Nephron (organoid): ENCODE measurements around the gene TPR.
"Not testable (repeated sequence)": the region's sequence is repeated elsewhere in the genome, so short reads cannot be mapped to it uniquely, and the experiment has no call there.

Source experiments
- H3K27ac Mint-ChIP-seq, 3 experiments: 2 replicates each; pipeline ENCODE4 v1.8.0; 2020; ENCODE audit warnings: mixed read lengths in 3 of 3, mild to moderate bottlenecking in 2 of 3, moderate library complexity in 1 of 3
- H3K27me3 Mint-ChIP-seq: 2 replicates; pipeline ENCODE4 v1.8.0; 2021; ENCODE audit warnings: low read depth, mild to moderate bottlenecking, moderate library complexity, mixed read lengths
- H3K36me3 Mint-ChIP-seq: 2 replicates; pipeline ENCODE4 v1.8.0; 2020; ENCODE audit warnings: low read depth, mixed read lengths
- H3K4me1 Mint-ChIP-seq: 2 replicates; pipeline ENCODE4 v1.8.0; 2020; ENCODE audit warnings: mixed read lengths
- H3K4me3 Mint-ChIP-seq, 3 experiments: 2 replicates each; pipeline ENCODE4 v1.8.0; 2020; ENCODE audit warnings: mild to moderate bottlenecking in 3 of 3, mixed read lengths in 3 of 3, moderate library complexity in 2 of 3
- H3K9me3 Mint-ChIP-seq: 2 replicates; pipeline ENCODE4 v1.8.0; 2020; ENCODE audit warnings: mixed read lengths
- TF ChIP-seq, protein P1 (sequence below), 3 experiments: fragments of 200-600 bp; sonication (generic); IDR thresholded peaks; one replicate each; pipeline ENCODE4 v1.5.0; 2021; ENCODE audit warnings: antibody characterized with exemption in 3 of 3; ENCODE audit not compliant: unreplicated experiment in 3 of 3

The TPR gene

DNA sequence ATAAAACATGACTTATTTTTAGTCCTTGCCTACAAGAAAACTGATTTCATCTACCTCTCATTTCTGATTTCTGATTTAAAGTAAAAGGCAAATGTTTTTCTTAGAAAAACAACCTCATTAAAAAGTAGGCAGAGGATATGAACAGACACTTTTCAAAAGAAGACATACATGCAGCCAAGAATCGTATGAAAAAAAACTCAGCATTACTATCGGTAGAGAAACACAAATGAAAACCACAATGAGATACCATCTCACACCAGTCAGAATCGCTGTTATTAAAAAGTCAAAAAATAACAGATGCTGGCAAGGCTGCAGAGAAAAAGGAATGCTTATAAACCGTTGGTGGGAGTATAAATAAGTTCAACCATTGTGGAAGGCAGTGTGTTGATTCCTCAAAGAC lies 16.8 kb upstream of the TPR start:
- no peaks in the 10 kb centered on the region for H3K4me1 Mint-ChIP-seq
- H3K9me3 Mint-ChIP-seq = no peaks in the 10 kb centered on the region
- peaks cover 56% of the 10 kb centered on the region for H3K36me3 Mint-ChIP-seq
- TF ChIP-seq, protein P1, sequence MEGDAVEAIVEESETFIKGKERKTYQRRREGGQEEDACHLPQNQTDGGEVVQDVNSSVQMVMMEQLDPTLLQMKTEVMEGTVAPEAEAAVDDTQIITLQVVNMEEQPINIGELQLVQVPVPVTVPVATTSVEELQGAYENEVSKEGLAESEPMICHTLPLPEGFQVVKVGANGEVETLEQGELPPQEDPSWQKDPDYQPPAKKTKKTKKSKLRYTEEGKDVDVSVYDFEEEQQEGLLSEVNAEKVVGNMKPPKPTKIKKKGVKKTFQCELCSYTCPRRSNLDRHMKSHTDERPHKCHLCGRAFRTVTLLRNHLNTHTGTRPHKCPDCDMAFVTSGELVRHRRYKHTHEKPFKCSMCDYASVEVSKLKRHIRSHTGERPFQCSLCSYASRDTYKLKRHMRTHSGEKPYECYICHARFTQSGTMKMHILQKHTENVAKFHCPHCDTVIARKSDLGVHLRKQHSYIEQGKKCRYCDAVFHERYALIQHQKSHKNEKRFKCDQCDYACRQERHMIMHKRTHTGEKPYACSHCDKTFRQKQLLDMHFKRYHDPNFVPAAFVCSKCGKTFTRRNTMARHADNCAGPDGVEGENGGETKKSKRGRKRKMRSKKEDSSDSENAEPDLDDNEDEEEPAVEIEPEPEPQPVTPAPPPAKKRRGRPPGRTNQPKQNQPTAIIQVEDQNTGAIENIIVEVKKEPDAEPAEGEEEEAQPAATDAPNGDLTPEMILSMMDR (IDR thresholded peaks at IDR 0.05; ENCODE audit: unreplicated experiment in 3 of 3) = no peak
- no peak overlapping the region for H3K4me3 Mint-ChIP-seq
- H3K27ac Mint-ChIP-seq = no peak overlapping the region
- no peaks in the 10 kb centered on the region for H3K27me3 Mint-ChIP-seq

DNA sequence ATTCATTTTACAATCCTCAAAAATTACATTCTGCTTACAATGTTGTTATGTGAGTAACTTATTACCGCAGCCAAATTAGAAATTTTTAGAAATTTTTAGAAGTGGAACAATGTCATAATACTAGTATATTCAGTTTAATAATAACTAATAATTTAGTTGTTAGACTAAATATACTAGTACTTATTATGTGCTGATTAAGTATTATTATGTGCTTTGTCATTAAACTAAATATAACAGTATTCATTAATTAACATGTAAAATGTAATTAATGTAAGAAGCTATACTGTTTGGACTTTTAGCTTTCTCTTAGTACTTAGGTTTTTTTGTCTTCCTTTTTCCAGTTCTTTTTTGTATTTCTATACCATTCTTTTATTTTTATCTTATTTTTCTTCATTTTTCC lies 15.9 kb upstream of the TPR start:
- Mint-ChIP-seq H3K27ac (no peak overlapping the region), H3K36me3 (peaks cover 54% of the 10 kb centered on the region), H3K27me3 (no peaks in the 10 kb centered on the region), H3K4me1 (no peaks in the 10 kb centered on the region), H3K9me3 (no peaks in the 10 kb centered on the region), H3K4me3 (no peak overlapping the region)
- TF ChIP-seq, protein P1 (IDR thresholded peaks at IDR 0.05; ENCODE audit: unreplicated experiment in 3 of 3) = no peak

DNA sequence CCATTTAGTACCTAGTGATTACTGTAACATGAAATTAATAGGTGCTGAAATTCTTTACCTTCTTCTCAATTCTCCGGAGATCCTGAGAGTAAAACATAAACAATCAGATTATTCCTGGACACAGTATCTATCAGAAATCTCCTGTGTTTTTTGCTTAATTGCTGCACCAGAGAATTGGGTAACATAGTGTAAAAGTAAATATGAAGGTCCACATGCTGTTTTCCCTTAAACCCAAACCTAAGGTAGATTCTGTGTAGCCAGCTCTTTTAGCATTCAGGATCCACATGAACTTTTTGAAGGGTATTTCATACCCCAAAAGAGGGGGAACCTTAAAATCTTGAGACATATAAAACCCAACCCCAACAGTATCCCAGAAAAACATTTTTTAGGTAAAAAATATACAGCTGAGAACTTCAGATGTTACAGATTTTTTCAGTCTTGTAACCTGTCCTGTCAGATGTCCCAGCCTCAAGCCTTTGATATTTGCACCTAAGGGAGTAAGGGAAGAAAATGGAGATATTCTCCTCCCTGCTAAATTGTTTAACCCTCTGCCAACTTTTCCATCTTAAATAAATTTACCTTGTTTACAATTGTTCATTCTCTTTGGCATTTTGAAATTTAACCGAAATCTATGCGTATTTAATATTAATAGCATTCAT lies 11.8 kb upstream of the TPR start:
- H3K4me3 Mint-ChIP-seq = no peak overlapping the region
- no peaks in the 10 kb centered on the region for H3K9me3 Mint-ChIP-seq
- H3K27me3 Mint-ChIP-seq = no peaks in the 10 kb centered on the region
- H3K27ac Mint-ChIP-seq = no peak overlapping the region
- TF ChIP-seq, protein P1 (IDR thresholded peaks at IDR 0.05; ENCODE audit: unreplicated experiment in 3 of 3) = no peak
- no peaks in the 10 kb centered on the region for H3K4me1 Mint-ChIP-seq
- H3K36me3 Mint-ChIP-seq = peaks cover 39% of the 10 kb centered on the region

DNA sequence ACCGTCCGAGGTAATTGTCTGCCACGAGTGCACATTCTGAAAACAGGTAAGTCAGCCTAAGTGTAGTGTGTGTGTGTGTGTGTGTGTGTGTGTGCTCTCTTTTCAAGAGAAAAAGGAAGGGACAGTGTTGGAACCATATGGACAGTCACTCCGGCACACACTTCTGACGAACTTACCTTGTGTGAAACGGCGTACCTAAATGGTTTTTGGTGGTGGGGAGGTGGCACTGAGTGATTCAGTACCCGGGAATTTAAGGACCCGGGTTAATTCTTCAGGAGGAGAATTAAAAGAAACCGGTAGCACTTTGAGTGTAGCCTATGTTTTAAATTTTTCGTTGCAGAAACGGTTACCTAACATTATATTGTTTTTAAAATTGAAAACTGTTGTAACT lies 871 bp upstream of the TPR start:
- TF ChIP-seq, protein P1 (IDR thresholded peaks at IDR 0.05; ENCODE audit: unreplicated experiment in 3 of 3) = no peak
- no peaks in the 10 kb centered on the region for H3K27me3 Mint-ChIP-seq
- H3K4me1 Mint-ChIP-seq = no peaks in the 10 kb centered on the region
- peaks cover 28% of the 10 kb centered on the region for H3K36me3 Mint-ChIP-seq
- peak overlapping the region; percentile 99 to 100 (median 100) for H3K4me3 Mint-ChIP-seq
- peak overlapping the region; percentile 98 to 100 (median 99) for H3K27ac Mint-ChIP-seq
- no peaks in the 10 kb centered on the region for H3K9me3 Mint-ChIP-seq

DNA sequence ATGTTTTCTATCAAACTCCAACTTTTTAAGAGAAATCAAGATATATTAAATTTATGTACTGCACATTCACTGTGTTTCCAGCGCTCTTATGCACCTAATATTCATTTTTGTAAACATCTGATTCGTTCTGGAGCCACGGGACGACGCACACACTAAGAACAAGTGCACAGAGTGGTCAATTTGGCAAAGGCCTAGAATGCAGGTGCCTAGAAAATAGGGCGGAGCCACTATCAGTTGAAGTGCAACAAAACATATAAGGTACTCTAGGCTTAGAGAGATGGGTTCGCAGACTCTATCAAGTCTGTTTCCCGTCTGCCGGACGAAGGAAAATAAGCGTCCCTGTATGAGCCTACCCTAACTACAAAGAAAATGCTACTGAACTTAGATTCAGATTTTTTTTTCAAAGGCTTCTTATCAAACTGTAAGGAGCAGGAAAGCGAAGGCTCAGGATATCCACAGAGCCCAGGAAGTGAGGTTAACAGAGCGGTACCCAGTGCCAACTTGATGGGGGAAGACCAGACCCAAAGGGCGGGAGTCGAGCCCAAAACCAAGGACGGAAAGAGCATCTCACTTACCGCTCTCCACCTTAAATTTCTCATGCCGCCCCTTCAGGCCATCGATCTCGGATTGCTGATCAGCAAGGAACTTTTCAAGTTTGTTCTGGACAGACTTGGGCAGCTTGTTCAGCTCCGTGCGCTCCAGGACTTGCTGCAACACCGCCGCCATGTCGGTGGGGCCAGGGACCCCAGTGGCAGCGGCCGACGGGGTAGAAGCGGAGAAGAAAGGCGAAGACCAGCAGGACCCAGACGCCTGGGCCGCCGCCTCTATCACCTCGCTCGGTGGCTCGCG lies 526 bp downstream of the TPR start:
- H3K4me1 Mint-ChIP-seq = no peaks in the 10 kb centered on the region
- H3K27me3 Mint-ChIP-seq = no peaks in the 10 kb centered on the region
- H3K27ac Mint-ChIP-seq = peak overlapping the region; percentile 98 to 100 (median 99)
- H3K36me3 Mint-ChIP-seq = peaks cover 32% of the 10 kb centered on the region
- TF ChIP-seq, protein P1 (IDR thresholded peaks at IDR 0.05; ENCODE audit: unreplicated experiment in 3 of 3) = no peak
- H3K4me3 Mint-ChIP-seq = peak overlapping the region; percentile 99 to 100 (median 100)
- H3K9me3 Mint-ChIP-seq = no peaks in the 10 kb centered on the region

DNA sequence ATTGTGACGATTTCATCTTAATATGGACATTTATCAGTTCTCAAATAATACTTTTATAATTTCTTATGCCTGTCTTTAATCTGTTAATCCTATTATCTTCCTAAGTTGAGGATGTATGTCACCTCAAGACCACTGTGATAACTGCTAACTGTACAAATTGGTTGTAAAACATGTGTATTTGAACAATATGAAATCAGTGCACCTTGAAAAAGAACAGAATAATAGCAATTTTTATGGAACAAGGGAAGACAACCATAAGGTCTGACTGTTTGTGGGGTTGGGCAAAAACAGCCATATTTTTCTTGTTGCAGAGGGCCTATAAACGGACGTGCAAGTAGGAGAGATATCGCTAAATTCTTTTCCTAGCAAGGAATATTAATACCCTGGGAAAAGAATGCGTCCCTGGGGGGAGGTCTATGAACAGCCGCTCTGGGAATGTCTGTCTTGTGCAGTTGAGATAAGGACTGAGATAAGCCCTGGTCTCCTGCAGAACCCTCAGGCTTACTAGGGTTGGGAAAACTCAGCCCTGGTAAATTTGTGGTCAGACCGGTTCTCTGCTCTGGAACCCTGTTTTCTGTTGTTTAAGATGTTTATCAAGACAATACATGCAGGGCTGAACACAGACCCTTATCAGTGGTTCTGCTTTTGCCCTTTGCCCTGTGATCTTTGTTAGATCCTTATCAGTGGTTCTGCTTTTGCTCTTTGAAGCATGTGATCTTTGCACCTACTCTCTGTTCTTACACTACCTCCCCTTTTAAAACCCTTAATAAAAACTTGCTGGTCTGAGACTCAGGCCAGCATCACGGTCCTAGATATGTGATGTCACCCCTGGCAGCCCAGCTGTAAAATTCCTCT lies 27.0 kb downstream of the TPR start:
- not testable (repeated sequence) for H3K9me3 Mint-ChIP-seq, H3K4me1 Mint-ChIP-seq, H3K27me3 Mint-ChIP-seq, H3K4me3 Mint-ChIP-seq, H3K27ac Mint-ChIP-seq
- H3K36me3 Mint-ChIP-seq = peaks cover 81% of the 10 kb centered on the region
